Hippocampal formation (tissue), 2 donors: ENCODE results near the gene CIB4.
A peak's percentile ranks its signal among the peaks of the same experiment; 100 is the strongest.

Experiments
- DNase-seq, 2 donors: peaks; one replicate each; lab custom pipeline; 2025; lab: John Stamatoyannopoulos, UW

The CIB4 gene

DNA sequence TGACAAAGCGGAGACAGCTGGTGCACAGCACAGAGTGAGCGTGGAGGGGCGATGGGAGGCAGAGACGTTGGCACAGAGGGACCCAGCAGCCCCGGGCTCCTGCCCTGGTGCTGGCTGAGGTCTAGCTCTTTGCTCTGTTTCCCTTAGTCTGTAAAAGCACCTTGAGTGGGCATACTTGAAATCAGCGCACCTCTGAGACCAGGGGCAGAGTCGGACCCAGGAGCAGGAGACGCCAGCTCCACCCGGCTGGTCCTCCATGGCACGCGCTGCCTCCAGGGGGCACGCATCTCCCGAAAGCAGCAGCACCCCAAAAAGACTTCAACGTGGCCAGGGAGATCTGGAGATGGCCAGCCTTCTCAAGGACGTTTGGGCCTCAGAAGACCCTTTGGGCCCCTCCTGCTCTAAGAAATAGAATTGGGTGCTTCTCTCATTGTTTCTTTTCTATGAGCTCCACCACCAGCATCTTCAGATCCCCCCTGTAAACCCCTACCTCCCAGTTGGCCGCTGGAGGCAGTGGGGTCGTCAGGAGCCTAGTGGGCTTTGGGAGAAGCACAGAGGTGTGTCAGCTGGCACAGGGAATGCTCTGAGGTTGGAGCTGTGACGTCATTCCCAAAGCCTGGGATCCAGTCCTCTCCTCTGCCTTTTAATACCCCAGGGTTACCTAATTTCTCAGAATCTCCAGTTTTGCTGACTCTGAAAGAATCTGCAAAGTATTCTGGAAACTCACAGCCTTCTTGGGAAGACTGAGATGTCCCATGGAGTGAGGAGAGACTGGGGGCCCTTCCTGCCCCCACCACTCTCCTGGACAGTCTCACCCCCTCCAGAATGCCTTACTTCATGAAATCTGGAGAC lies 58.9 kb downstream of the CIB4 start:
- DNase-seq = no peak

DNA sequence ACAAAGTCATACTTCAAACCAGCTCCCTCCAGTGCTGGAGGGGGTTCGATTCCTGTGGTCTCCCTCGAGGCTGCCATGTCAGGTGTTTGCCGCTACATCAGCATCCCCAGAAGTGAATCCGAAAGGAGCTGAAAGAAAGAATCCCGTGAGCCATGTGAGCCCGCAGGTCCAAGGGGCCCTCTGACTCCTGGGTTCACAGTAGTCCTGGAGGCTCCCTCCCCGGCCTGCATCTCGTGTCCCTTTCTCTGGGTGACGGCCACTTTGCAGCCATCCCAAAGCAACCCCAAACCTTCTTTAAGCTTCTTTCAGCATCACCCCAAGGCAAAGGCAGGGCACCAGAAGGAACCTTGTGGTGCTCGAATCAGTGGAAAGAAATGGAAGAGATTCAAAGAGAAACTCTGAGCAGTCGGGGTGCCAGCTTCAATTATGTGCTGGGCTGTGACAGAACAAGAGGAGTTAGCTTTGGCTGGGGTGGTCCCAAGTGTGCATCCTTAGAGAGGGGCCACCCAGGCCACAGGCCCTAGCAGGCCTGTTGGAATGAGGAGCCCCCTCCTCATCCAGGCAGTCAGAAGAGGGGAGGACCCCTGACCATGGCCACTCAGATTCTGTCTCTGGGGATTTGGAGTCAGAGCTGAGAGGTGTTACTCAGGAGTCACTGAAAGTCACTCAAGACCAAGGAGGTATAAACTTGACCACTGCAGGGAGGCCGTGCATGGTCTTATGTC lies 59.7 kb downstream of the CIB4 start:
- no peak for DNase-seq

DNA sequence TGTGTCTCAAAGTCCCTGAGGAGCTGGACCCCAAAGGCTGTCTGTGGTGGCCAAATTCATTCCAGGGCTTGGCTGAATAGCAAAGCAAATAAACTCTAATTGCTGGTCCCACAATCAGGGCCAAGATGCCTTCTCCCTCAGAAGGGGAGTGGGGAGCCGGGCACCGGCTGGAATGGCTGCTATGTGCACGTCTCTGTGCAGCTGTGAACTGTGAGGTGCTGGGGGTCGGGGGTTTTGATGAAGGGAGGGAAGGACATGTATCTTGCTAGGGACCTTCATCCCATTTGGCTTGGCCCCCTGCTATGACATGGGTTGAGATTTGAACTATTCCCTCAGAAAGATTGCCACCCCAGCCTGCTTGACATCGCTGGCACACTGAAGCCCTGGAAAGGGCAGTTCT lies 60.4 kb downstream of the CIB4 start:
- DNase-seq = no peak

DNA sequence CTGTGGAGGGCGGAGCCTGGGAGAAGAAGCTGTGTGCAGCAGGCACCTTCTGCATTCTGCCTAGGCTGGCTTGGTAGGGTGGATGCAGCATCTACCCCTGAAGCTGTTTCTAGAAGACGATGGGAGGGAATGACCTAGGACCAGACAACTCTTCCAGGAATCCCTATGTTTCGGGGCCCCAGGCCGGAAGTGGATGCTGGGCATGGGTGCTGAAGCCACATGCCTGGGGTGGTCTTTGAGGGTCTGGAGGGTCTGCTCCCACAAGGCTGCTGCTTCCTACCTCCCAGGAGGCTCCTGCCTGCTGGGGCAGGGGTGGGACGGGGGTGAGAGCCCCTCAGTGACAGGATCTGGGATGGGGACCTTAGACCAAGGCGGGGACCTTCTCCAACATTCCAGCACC lies 61.0 kb downstream of the CIB4 start:
- no peak for DNase-seq

DNA sequence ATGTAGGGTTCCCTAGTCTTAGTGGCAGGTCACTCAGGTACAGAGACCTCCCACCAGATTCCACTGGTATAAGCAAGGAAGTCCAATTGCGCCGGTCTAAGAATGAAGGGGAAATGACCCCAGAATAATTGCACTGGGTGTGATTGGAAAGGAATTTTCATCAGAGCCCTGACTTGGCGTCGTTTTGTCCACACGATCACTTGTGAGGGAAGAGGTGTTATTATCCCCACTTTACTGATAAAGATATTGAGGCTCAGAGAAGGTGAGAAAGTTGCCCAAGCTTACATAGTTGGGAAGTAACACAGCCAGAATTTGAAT lies 61.5 kb downstream of the CIB4 start:
- DNase-seq = no peak

DNA sequence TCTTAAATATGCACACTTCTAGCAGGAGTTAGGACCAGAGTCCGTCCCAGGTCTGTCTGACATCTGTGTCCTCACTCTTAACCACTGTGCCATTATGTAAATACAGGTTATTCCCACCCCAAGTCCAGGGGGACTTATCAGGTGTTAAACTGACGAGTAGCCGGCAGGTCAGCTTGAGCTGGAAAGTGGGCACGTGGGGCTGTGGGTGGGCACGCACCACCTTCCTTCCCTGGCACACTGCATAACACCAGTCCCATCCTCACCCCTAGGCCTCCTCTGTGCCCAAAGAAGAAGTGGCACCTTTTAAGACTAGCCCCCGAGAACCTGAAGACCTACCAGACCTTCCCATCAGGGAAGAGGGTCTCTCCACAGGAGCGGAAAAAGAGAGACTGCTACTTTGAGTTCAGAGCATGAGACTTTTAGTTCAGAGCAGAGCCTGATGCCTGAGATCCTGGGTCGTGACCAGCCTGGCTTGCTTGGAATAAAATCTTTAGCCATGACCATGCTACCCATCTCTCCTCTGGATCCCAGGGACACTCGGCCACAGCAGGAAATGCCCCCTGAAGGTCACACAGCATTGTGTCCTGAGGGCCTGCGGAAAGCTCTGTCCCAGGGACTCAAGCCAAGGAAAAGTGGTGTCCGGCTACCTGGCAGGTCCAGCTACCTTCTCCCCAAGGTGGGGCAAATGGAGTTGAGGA lies 62.0 kb downstream of the CIB4 start:
- DNase-seq = no peak

DNA sequence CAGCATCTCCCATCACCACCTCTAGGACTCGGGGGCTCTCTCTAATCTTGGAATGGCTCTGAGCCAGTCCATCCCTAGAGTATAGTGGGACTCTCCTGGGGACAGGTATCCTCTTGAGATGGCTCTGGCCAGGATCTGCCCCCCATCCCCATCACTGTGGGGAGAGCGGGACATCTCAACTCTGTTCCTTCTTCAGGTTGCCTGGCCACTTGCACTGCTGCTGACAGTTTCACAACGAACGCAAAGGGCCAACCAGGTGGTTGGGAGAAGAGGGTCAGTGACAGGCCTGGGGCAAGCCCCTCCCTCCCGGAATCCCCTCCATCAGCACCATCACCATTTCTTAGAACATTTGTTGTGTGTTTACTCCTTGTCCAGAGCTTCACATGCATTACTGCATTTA lies 62.6 kb downstream of the CIB4 start:
- DNase-seq = no peak

DNA sequence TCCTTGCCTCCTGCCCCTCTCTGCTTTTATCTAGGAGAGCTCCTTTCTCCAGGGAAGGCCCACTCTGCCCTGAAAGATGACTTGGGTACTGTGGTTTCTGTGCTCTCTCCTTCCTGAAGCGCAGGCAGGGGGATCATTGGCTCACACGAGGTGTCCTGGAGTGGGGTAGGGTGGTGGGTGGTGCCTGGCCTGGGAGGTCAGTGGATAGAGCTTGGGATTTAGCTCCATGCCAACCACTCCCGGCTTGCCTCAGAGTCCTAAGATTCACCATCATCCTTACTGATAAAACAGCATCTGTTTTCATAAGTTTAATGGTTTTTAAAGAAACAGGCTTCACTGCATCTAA lies 63.1 kb downstream of the CIB4 start:
- DNase-seq = no peak

DNA sequence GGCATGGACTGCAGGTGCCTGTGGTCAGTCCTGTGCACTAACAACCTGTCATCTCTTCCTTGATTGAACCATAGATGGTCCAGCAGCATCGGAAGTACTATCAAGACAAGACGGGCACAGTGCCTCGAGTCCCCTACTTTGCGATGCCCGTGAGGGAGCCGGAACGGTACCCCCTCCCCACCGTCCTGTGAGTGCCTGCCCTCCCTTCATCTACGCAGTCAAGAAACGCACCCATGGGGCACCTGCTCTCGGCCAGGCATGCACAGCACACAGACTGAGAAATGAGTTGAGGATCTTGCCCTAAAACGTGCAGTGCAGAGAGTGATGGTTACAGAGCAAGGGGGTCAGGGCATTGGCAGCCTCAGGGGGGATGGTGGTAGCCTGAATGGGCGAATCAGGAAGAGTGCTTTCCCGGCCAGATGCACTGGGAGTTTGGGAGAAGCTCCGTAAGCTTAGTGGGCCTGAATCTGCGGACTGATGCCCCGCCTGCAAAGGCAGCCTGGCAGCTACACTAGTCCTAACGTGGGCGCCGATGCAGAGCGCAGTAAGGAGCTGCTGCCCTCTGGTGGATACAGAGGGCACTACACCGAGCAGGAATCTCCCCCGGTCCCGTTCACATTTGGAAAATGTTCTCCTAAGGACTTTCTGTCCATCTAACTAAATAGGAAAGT lies 63.6 kb downstream of the CIB4 start:
- peak; percentile 4 to 12 for DNase-seq

DNA sequence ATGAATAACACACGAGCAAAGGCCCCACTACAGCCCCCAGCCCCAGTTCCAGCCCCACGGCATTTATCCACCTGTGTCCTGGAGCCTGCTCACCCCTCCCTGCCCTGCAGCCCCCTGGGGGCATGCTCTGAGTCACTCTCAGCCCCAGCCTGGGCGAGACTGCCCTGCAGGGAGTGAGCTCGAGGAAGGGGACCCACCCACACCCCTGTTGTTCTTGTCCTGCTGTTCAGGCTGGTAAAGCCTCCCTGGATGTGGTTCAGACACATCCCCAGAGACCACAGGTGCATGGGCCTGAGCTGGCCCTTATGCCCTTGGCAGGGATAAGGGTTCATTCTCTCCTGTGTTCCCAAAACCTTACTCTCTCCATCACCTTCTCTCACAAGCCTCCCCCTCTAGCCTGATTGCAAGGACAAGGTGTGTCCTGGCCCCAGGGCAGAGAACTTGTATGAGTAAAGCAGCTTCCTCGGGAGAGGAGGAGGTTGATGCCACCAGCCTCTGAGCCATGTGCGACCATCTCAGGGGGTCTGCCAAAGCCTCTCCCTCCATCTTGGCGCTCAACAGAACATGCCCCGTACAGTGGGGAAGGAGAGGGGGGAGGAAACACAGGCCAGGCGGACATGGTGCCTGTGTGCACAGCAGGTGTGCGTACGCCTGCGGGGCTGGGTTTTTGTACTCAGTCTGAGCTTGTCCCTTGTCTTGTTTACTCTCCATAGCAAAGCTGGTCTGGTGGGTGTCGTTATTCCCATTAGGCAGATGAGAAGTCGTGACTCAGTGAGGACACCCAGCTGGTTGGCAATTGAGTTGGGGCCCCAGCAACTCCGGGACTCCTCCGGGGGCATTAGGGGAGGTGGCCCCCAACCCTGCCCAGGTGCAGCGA lies 64.4 kb downstream of the CIB4 start:
- DNase-seq = no peak

DNA sequence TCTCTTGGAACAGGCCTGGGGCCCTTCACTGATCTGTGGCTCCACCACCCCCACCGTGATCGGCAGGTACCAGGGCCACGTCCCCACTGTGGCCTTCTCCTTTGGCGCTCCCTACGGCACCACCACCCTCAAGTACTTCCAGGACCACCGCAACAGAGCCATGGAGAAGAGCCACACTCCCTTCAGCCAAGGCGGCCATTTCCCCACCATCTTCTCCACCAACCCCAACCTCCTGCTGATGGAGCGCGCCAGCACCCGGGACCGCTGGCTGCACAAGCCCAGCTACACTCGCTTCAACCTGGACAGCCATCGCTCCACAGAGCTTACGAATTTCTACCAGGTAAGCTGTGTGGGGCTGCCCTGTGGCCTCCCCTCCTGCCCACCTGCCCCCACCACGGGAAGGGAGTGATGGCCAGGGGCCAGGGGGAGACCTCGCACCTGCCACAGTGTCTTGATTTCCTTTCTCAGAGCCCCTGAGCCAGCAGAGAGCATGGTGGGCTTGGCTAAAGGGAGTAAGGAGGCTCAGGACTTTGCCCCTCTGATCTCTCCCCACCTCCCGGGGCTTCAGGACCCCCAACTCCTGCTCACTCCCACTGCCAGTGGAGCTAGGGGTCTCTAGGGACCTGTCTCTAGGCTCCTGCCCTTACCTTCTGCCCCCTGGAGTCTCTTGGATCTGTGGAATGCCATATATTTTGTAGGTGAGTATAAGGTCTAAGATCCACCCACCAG lies 65.2 kb downstream of the CIB4 start:
- DNase-seq = no peak

DNA sequence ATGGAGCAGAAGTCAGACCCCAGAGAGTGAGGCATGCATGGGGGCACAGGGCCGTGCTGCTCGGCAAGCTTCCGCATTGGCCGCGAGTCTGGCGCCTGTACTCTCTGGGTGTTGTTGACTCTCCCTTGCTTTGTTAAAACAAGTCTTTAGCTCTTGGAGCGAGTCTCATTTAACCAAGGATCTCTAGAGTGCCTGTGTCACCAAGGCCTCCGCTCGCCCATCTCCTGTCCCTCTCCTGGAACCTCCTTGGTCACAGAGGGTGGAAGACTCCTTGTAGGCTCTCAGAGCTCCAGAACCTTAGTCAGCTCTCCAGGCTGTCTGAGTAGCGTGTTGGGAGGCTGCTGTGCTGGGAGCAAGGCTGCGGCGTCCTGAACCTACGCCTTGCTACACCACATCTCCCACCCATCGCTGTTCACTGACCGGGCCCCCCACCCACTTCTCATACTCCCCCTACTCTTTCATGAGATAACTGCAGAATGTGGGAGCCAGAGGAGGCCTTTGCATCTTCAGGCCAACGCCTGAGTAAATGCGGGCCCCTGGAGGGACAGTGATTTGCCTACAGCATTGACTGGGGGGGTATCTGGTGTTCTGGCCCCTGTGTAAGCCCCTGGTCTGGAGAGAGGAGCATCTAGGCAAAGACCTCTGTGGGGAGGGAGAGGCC lies 66.1 kb downstream of the CIB4 start:
- no peak for DNase-seq

DNA sequence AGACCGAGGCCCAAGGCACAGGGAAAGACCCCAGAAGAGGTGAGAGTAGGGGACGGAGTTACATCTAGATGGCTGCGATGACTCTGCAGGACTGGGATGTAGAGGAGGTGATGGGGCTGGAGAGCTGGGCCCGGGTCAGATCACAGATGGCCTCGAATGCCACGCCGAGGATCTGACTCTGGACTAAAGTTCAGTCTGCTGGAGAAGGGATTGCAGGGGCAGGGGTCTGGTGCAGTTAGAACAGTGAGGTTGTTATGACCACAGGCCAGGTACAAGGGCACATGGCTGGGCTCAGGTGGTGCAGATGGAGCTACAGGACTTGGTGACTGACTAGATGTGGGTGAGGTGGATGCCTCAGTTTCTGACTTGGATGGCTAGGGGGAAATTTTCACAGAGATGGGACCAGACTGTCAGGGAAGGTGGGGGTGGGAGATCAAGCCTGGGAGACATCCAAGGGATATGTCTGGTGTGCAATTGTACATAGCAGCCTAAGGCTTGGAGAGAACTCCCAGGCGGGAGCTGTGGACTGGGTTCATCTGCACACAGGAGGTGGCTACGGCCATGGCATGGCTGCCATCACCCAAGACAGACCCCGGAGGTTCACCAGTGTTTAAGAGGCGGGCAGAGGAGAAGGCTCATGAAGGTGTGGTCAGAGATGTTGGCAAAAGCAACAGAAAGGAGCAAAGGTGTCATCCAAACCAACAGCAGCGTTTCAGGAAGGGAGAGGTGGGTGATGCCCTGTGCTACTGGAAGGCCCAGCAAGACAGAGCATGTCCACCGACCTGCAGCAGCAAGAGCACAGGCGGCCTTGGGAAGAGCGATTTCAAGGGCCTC lies 66.9 kb downstream of the CIB4 start:
- DNase-seq = no peak

DNA sequence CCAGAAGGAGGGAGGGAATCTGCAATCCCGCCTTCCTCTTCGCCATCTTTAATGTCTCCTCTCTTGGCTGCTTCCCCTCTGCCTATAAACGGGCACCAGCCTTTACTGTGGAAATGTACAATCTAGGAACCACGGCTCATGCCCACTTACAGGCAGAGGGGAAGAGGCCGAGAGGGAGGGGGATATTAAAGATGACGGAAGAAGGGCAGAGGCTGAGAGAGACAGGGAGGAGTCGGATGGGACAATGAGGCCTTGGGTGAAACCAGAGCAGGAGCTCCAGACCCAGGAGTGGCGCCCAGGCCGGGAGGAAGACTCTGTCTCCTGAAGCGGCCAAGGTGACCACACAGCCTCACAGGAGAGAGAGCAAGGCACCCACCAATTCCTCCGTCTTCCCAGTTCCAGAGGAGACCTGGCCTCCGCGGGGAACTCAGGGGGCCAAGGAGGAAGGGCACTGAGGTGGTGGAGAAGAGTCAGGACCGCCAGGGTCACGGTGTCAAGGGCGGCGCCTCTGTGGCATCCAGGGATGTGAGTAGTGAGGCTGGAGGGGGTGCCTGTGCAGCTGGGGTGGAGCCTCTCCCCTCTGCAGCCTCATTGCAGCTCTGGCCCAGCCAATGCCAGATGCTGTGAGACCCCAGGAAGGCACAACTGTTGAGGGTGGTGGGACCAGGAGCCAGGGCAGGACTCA lies 67.8 kb downstream of the CIB4 start:
- no peak for DNase-seq

DNA sequence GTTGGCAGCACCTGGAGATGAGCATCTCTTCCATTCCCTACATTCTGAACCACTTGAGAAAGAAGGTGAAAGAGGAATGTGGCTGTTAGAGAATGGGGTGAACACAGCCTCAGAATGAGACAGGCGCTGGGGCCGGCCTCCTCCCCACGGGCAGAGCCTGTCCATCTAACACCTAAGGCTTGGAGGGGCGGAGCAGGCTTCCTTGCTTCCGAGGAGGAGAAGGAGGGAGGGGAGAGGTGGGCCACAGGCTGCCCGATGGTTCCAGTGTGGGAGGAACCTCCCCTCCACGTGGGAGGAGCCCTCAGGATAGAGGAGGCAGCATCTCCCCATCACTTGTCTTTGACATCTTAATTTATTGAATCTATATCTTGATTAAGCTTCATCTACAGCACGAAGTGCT lies 68.6 kb downstream of the CIB4 start:
- DNase-seq = no peak

DNA sequence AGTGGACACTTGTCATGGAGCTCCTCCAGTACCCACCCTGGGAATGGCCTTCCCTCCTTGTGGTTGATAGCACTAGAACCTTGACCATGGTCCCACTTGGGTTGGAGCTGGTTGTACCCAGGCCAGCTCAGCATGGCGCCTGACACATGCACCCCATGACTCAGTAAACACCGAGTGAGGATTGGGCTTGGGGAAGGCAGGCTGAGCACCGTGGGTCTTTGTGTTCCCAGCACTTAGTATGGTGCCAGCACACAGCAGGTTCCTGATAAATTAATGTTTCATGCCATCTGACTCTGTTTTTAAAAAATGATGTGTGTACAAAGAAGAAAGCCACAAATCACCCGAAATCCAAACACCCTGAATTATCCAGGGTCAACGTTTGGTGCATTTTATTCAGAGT lies 69.8 kb downstream of the CIB4 start:
- no peak for DNase-seq

DNA sequence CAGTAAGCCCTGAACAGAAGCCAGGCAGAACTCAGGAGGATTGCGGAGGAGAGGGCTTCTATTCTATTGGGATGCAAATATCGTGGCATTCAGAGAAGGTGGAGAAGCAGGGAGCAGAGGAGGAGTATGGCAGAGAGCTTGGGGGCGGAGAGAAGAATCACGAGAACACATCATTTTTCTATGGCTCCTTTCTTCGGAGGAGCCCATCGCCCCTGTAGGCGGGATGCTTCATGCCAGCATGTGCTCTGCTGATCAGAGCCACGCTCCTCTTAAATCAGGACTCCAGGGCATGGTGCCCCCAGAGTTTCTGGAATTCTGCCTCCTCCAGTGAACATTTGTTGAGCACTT lies 71.1 kb downstream of the CIB4 start:
- no peak for DNase-seq

DNA sequence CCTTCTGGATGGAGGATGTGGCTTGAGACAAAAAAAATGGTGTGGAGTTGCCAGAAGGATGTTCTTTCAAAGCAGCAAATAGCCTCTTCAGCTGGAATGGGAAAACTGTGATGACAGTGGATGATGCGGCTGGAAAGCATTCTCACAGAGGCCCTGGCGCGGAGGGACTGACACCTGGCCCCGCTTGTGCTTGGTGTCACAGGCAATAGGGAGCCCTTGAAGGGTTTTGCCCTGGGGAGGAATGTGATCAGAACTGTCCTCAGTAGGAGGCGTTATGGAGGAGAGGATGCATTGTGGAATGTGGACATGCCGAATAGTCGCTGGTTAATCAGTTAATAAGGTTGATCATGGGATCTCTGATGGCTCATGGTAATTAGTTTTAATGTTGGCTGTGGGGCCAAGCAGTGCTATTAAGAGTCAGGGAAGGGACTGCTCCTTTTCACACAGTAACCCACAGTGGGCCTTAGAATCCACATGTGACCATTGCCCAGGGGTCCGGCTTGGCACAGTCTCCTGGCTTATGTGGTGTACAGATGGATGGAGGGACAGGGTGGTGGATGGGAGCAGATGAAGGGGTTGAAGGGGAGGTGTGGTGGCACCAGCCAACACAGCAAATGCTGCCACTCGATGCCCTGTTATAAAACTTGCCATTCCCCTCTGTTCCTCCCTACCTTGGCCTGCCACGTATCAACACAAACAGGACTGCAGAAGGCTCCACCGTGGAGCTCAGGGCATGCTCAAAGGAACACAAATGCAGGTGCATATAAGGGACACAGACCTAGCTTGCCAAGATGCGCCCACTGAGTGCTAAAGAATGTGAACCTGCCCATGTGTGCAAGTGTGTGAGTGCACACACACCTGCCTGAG lies 71.7 kb downstream of the CIB4 start:
- no peak for DNase-seq
